GM23248 (cell line): ENCODE results near the gene CALM1.

Experiments
- EZH2 ChIP-seq: fragments of 200-600 bp; sonication (generic); IDR thresholded peaks from 2 replicates; pipeline ENCODE4 v1.6.1; 2018; ENCODE audit warnings: antibody characterized with exemption, mild to moderate bottlenecking; ENCODE audit not compliant: insufficient read depth, poor library complexity, severe bottlenecking
- EZH2phosphoT487 ChIP-seq: fragments of 200-600 bp; sonication (generic); IDR thresholded peaks from 2 replicates; pipeline ENCODE4 v1.6.1; 2018; ENCODE audit warnings: antibody characterized with exemption, moderate library complexity, mild to moderate bottlenecking, low read depth; ENCODE audit not compliant: insufficient read depth

DNA sequence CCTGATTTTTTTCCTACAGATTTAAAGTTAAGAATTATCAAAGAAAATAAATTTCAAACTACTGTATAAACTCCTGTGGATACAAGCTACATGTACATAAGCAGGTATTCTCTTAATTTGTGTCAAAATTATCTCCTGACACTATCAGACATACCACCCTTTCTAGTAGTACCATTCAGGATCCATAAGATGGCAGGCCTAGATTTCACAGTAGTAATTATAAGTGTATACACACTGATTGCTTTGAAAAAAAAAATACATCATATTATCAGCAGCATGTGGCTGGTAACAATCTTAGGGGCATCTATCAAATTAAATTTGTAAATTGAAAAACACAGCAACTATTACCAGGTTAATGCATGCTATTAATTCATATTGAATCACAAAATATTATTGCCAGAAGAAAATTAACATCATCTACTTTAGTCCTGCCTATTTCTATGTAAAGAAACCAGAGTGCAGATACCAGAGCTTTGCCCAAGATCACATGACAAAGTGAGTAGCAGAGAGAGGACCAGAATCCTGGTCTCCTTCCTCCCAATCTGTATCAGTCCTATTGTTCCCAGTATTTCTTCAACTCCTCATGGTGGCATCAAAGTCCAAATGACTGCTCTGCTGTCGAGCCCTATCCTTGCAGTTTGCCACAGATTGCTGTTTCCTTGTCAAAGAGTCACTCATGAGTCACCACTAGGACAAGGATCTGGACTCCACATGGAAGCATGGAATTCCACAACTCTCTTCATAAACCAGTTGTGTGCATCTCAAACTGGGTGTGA is 27.7 kb upstream of the CALM1 start:
- TF ChIP-seq EZH2phosphoT487 = no peak
- no peak for TF ChIP-seq EZH2
